Measurements from ENCODE around the gene PREB.
"Not testable (repeated sequence)": the region's sequence is repeated elsewhere in the genome, so short reads cannot be mapped to it uniquely, and the experiment has no call there.

PREB gene

GRCh38 chr2:27121906-27122305, 12.5 kb downstream of the PREB start:
- peaks cover 21% of the 10 kb centered on the region for H3K4me1 Mint-ChIP-seq
- no peak overlapping the region for H3K27ac Mint-ChIP-seq
- H3K9me3 Mint-ChIP-seq, result no peaks in the 10 kb centered on the region
- H3K36me3 Mint-ChIP-seq, result no peaks in the 10 kb centered on the region
- no peak for ATAC-seq
- H3K4me3 Mint-ChIP-seq, result no peak overlapping the region
- DNase-seq (ENCODE audit: low spot score in 2 of 2), result no peak

- H3K4me3 Mint-ChIP-seq, result peak overlapping the region; percentile 55
- peaks cover 21% of the 10 kb centered on the region for H3K4me1 Mint-ChIP-seq
- H3K36me3 Mint-ChIP-seq; H3K9me3 Mint-ChIP-seq; ATAC-seq; DNase-seq (ENCODE audit: low spot score in 2 of 2); H3K27ac Mint-ChIP-seq: not testable (repeated sequence)
Measured at GRCh38 chr2:27119330-27119670, 15.1 kb downstream of the PREB start.

GRCh38 chr2:27118525-27119329, 15.7 kb downstream of the PREB start, which contains the start of gene CGREF1:
TSS of gene CGREF1 (minus strand) at chr2:27119128. CDS start at chr2:27104366, 14,762 bp downstream.
- Mint-ChIP-seq H3K4me1 (peaks cover 16% of the 10 kb centered on the region), H3K27ac (no peak within 1 kb of the TSS), H3K36me3 (no peaks in the 10 kb centered on the region), H3K9me3 (no peaks in the 10 kb centered on the region), H3K4me3 (peak within 1 kb of the TSS; percentile 55)
- ATAC-seq (peak; percentile 6), DNase-seq (ENCODE audit: low spot score in 2 of 2) (no peak)

- Mint-ChIP-seq H3K36me3 (no peaks in the 10 kb centered on the region), H3K4me3 (peak overlapping the region; percentile 55), H3K27ac (no peak overlapping the region), H3K9me3 (no peaks in the 10 kb centered on the region), H3K4me1 (peaks cover 12% of the 10 kb centered on the region)
- DNase-seq (ENCODE audit: low spot score in 2 of 2) (no peak), ATAC-seq (no peak)
Measured at GRCh38 chr2:27117995-27118524, 16.4 kb downstream of the PREB start.

GRCh38 chr2:27115519-27115918, 18.9 kb downstream of the PREB start:
- DNase-seq (ENCODE audit: low spot score in 2 of 2) (no peak), ATAC-seq (no peak)
- no peaks in the 10 kb centered on the region for H3K9me3 Mint-ChIP-seq
- no peaks in the 10 kb centered on the region for H3K36me3 Mint-ChIP-seq
- no peak overlapping the region for H3K4me3 Mint-ChIP-seq
- peaks cover 6% of the 10 kb centered on the region for H3K4me1 Mint-ChIP-seq
- H3K27ac Mint-ChIP-seq, result no peak overlapping the region

- H3K4me1 Mint-ChIP-seq; H3K36me3 Mint-ChIP-seq; H3K9me3 Mint-ChIP-seq; H3K27ac Mint-ChIP-seq; H3K4me3 Mint-ChIP-seq; DNase-seq (ENCODE audit: low spot score in 2 of 2); ATAC-seq: not testable (repeated sequence)
Measured at GRCh38 chr2:27111392-27112078, 22.9 kb downstream of the PREB start.

GRCh38 chr2:27110603-27111352, 23.7 kb downstream of the PREB start:
- not testable (repeated sequence) for DNase-seq (ENCODE audit: low spot score in 2 of 2); ATAC-seq; H3K27ac Mint-ChIP-seq; H3K36me3 Mint-ChIP-seq; H3K9me3 Mint-ChIP-seq; H3K4me1 Mint-ChIP-seq; H3K4me3 Mint-ChIP-seq

GRCh38 chr2:27109083-27109482, 25.4 kb downstream of the PREB start:
- DNase-seq (ENCODE audit: low spot score in 2 of 2) (no peak), ATAC-seq (no peak)
- Mint-ChIP-seq H3K36me3 (no peaks in the 10 kb centered on the region), H3K9me3 (no peaks in the 10 kb centered on the region), H3K4me3 (no peak overlapping the region), H3K4me1 (no peaks in the 10 kb centered on the region), H3K27ac (no peak overlapping the region)

- no peak for DNase-seq (ENCODE audit: low spot score in 2 of 2)
- H3K4me1 Mint-ChIP-seq, result no peaks in the 10 kb centered on the region
- no peak overlapping the region for H3K27ac Mint-ChIP-seq
- no peak for ATAC-seq
- H3K36me3 Mint-ChIP-seq, result no peaks in the 10 kb centered on the region
- no peaks in the 10 kb centered on the region for H3K9me3 Mint-ChIP-seq
- H3K4me3 Mint-ChIP-seq, result no peak overlapping the region
Measured at GRCh38 chr2:27108221-27108620, 26.2 kb downstream of the PREB start.

GRCh38 chr2:27105981-27106380, 28.5 kb downstream of the PREB start:
- H3K36me3 Mint-ChIP-seq, result no peaks in the 10 kb centered on the region
- ATAC-seq, result no peak
- H3K4me1 Mint-ChIP-seq, result no peaks in the 10 kb centered on the region
- no peak overlapping the region for H3K4me3 Mint-ChIP-seq
- H3K27ac Mint-ChIP-seq, result no peak overlapping the region
- H3K9me3 Mint-ChIP-seq, result no peaks in the 10 kb centered on the region
- DNase-seq (ENCODE audit: low spot score in 2 of 2), result no peak

GRCh38 chr2:27102329-27102728, 32.1 kb downstream of the PREB start:
- no peak overlapping the region for H3K27ac Mint-ChIP-seq

GRCh38 chr2:27100036-27100435, 34.4 kb downstream of the PREB start:
- Mint-ChIP-seq H3K36me3 (no peaks in the 10 kb centered on the region), H3K4me3 (no peak overlapping the region), H3K4me1 (peaks cover 16% of the 10 kb centered on the region), H3K27ac (no peak overlapping the region), H3K9me3 (no peaks in the 10 kb centered on the region)
- DNase-seq (ENCODE audit: low spot score in 2 of 2) (no peak), ATAC-seq (no peak)

More at GRCh38 chr2:27102329-27102728, 32.1 kb downstream of the PREB start:
- DNase-seq (ENCODE audit: low spot score in 2 of 2), result no peak
- no peaks in the 10 kb centered on the region for H3K4me1 Mint-ChIP-seq
- no peak overlapping the region for H3K4me3 Mint-ChIP-seq
- no peaks in the 10 kb centered on the region for H3K36me3 Mint-ChIP-seq
- no peak for ATAC-seq
- H3K9me3 Mint-ChIP-seq, result no peaks in the 10 kb centered on the region

GRCh38 chr2:27099334-27099955, 35.0 kb downstream of the PREB start:
- Mint-ChIP-seq H3K27ac (peak overlapping the region; percentile 26), H3K9me3 (no peaks in the 10 kb centered on the region), H3K36me3 (no peaks in the 10 kb centered on the region), H3K4me1 (peaks cover 16% of the 10 kb centered on the region), H3K4me3 (no peak overlapping the region)
- no peak for ATAC-seq
- no peak for DNase-seq (ENCODE audit: low spot score in 2 of 2)

- no peak overlapping the region for H3K4me3 Mint-ChIP-seq
- no peaks in the 10 kb centered on the region for H3K9me3 Mint-ChIP-seq
- DNase-seq (ENCODE audit: low spot score in 2 of 2) (no peak), ATAC-seq (no peak)
- no peak overlapping the region for H3K27ac Mint-ChIP-seq
- peaks cover 16% of the 10 kb centered on the region for H3K4me1 Mint-ChIP-seq
- no peaks in the 10 kb centered on the region for H3K36me3 Mint-ChIP-seq
Measured at GRCh38 chr2:27097341-27097740, 37.1 kb downstream of the PREB start.

- H3K9me3 Mint-ChIP-seq, result no peaks in the 10 kb centered on the region
- no peak overlapping the region for H3K4me3 Mint-ChIP-seq
- H3K36me3 Mint-ChIP-seq, result no peaks in the 10 kb centered on the region
- no peak overlapping the region for H3K27ac Mint-ChIP-seq
- ATAC-seq (no peak), DNase-seq (ENCODE audit: low spot score in 2 of 2) (no peak)
- H3K4me1 Mint-ChIP-seq, result peaks cover 16% of the 10 kb centered on the region
Measured at GRCh38 chr2:27096748-27097297, 37.6 kb downstream of the PREB start.

All from stimulated activated effector memory CD8-positive, alpha-beta T cell treated with anti-CD3 and anti-CD28 coated beads, Interleukin-12 subunit alpha, Interleukin-12 subunit beta, amount 100 ng/mL, for 72 hours (primary cell).